ENCODE results near the gene NRXN3.

Gene NRXN3

DNA sequence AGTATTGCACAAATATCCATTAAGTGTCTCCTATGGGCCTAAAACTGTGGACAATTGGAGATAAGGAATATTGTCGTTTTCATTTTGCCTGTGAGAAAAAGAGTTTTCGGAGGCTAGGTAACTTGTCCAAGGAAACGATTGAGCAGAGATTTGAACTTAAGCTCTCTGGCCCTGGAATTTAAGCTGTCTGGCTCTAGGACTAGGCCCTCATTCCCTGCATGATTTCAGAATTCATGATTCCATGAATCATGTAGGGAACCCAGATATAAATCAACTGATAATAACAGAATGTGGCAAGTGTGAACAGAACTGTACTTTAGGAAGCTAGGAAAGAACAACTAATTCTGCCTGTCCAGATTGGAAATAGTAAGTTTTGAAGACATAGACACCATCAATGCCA, 1100.2 kb downstream of the NRXN3 start:
- no peak for DNase-seq (ENCODE audit: extremely low read depth, insufficient read length)
- H3K36me3 ChIP-seq (ENCODE audit: control insufficient read depth, insufficient read depth, low read length): no peaks in the 10 kb centered on the region
- no peak overlapping the region for H3K4me3 ChIP-seq (replicated peaks; ENCODE audit: low read depth, low read length)
- H3K27me3 ChIP-seq (replicated peaks; ENCODE audit: control insufficient read depth, insufficient read depth, low read length): no peaks in the 10 kb centered on the region
- TF ChIP-seq, protein P1, sequence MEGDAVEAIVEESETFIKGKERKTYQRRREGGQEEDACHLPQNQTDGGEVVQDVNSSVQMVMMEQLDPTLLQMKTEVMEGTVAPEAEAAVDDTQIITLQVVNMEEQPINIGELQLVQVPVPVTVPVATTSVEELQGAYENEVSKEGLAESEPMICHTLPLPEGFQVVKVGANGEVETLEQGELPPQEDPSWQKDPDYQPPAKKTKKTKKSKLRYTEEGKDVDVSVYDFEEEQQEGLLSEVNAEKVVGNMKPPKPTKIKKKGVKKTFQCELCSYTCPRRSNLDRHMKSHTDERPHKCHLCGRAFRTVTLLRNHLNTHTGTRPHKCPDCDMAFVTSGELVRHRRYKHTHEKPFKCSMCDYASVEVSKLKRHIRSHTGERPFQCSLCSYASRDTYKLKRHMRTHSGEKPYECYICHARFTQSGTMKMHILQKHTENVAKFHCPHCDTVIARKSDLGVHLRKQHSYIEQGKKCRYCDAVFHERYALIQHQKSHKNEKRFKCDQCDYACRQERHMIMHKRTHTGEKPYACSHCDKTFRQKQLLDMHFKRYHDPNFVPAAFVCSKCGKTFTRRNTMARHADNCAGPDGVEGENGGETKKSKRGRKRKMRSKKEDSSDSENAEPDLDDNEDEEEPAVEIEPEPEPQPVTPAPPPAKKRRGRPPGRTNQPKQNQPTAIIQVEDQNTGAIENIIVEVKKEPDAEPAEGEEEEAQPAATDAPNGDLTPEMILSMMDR (IDR thresholded peaks at IDR 0.05; ENCODE audit: insufficient read depth, low read length, poor library complexity, severe bottlenecking): no peak

DNA sequence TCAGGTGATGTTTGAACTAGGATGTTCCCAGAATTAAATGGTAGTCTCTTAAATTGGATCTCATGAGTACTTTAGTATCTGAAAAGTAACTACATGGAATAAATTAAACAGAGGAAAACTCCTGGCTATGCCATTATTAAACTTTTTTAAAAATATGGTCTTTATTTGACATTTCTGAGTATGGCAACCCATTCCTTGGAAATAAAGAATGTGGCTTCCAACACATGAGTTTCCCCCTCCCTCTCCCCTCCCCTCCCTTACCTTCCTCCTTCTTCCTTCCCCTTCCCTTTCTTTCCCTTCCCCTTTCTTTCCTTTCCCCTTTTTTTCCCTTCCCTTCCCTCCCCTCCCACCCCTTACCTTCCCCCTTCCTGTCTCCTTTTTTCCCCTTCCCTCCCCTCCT, 1100.9 kb downstream of the NRXN3 start:
- Histone ChIP-seq H3K36me3 (ENCODE audit: control insufficient read depth, insufficient read depth, low read length) (no peaks in the 10 kb centered on the region), H3K27me3 (replicated peaks; ENCODE audit: control insufficient read depth, insufficient read depth, low read length) (no peaks in the 10 kb centered on the region), H3K4me3 (replicated peaks; ENCODE audit: low read depth, low read length) (no peak overlapping the region)
- DNase-seq (ENCODE audit: extremely low read depth, insufficient read length): no peak
- TF ChIP-seq, protein P1 (IDR thresholded peaks at IDR 0.05; ENCODE audit: insufficient read depth, low read length, poor library complexity, severe bottlenecking): no peak

DNA sequence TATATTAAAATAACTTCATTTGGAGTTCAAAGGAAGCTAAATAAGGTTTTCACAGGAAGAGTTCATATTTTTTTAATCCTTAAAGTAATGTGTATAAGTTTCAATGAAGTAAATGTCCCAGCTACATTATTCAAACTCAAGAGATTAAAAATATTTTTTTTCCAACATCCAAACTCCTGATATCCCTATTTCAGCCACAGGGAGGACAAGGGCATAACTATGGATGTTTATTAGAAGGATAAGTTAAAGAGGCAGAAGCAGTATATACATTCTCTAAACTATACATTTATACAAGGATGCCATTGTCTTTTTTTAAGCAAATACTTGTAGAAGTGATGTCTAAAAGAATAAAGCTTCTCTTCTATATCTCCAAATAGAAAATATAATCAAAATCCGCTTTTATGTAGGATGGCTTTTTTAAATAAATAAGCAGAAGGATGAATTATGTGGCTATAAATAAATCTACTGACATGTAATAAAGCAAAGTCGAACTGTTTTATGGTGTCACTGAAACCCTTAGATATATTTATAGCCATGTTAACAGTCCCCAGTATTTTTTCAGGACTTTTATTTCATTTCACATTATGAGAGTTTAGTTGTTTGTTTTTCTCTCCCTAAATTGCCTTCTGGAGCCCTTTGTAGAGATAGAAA, 1104.6 kb downstream of the NRXN3 start:
- H3K4me3 ChIP-seq (replicated peaks; ENCODE audit: low read depth, low read length): no peak overlapping the region
- no peaks in the 10 kb centered on the region for H3K36me3 ChIP-seq (ENCODE audit: control insufficient read depth, insufficient read depth, low read length)
- TF ChIP-seq, protein P1 (IDR thresholded peaks at IDR 0.05; ENCODE audit: insufficient read depth, low read length, poor library complexity, severe bottlenecking): no peak
- DNase-seq (ENCODE audit: extremely low read depth, insufficient read length): no peak
- H3K27me3 ChIP-seq (replicated peaks; ENCODE audit: control insufficient read depth, insufficient read depth, low read length): no peaks in the 10 kb centered on the region

DNA sequence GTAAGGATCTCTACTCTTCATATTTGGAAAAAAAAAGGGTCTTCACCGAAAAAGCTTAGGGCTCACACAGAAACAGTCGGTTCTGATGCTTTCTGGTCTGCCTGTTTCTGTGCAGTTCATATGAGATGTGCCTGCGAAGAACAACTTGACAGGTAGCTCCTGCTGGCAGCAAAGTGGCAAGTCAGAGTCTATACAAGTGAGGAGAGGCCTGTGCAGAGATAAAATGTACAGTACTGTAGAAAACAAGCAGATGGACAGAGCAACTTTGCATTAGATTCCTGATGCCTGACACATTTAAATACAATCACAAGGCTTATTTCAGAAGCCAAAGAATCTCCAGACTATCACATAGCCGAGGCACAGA, 1105.1 kb downstream of the NRXN3 start:
- Histone ChIP-seq H3K27me3 (replicated peaks; ENCODE audit: control insufficient read depth, insufficient read depth, low read length) (no peaks in the 10 kb centered on the region), H3K4me3 (replicated peaks; ENCODE audit: low read depth, low read length) (no peak overlapping the region), H3K36me3 (ENCODE audit: control insufficient read depth, insufficient read depth, low read length) (no peaks in the 10 kb centered on the region)
- DNase-seq (ENCODE audit: extremely low read depth, insufficient read length): no peak
- TF ChIP-seq, protein P1 (IDR thresholded peaks at IDR 0.05; ENCODE audit: insufficient read depth, low read length, poor library complexity, severe bottlenecking): no peak

DNA sequence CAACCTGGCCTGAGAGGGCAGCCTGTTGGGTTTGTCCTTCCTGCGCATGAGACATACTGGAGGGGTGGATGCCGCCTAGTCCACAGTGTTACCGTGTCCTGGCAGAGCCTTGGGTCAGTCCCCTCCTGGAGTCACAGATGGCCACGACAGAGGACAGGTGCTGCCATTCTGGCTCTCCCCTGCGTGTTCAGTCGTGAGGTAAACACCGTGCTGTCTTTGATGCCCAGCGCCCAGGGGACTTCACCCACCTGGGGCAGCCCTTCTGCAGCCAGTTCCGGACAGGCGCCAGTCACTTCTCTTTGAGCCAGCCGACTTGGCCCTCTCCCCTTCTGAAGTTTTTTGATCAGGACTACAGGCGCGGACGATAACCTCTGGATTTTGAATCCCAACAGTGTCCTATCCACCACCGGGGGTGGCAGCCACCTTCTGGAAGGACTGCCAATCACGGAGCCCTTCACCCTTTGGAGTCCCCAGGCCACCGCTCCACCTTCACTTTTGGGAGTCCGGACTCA, 1108.2 kb downstream of the NRXN3 start:
- TF ChIP-seq, protein P1 (IDR thresholded peaks at IDR 0.05; ENCODE audit: insufficient read depth, low read length, poor library complexity, severe bottlenecking): no peak
- no peaks in the 10 kb centered on the region for H3K27me3 ChIP-seq (replicated peaks; ENCODE audit: control insufficient read depth, insufficient read depth, low read length)
- H3K4me3 ChIP-seq (replicated peaks; ENCODE audit: low read depth, low read length): no peak overlapping the region
- no peaks in the 10 kb centered on the region for H3K36me3 ChIP-seq (ENCODE audit: control insufficient read depth, insufficient read depth, low read length)
- no peak for DNase-seq (ENCODE audit: extremely low read depth, insufficient read length)

Measured in GM06990 (cell line).